ENCODE measurements around the gene SLC26A6. TPM values are rescaled to one million over a fixed set of nuclear protein-coding genes. Genes with fewer than 3 reads are reported as not detected.

SLC26A6 gene
- total and polyA plus RNA-seq, 2 of the 13 experiments (the other 11 are each of a cell fraction or from before 2014, with no cell fraction given) = 40.7 to 184 TPM

- TF ChIP-seq TARDBP (CRISPR knock-in tag; IDR thresholded peaks at IDR 0.05) (peak; percentile 93), ZNF468 (CRISPR knock-in tag; IDR thresholded peaks at IDR 0.05) (peak; percentile 100), JARID2 (CRISPR knock-in tag; IDR thresholded peaks at IDR 0.05; ENCODE audit: insufficient replicate concordance) (peak; percentile 100), ZBTB44 (CRISPR knock-in tag; IDR thresholded peaks at IDR 0.05) (peak; percentile 100), BRD4 (CRISPR knock-in tag; IDR thresholded peaks at IDR 0.05) (peak; percentile 96), RAD21 (CRISPR knock-in tag; IDR thresholded peaks at IDR 0.05) (peak; percentile 51), MBNL3 (CRISPR knock-in tag; conservative IDR thresholded peaks at IDR 0.05) (no peak), ZNF577 (CRISPR knock-in tag; IDR thresholded peaks at IDR 0.05; ENCODE audit: borderline replicate concordance, low read depth) (peak; percentile 99), ZNF609 (CRISPR knock-in tag; IDR thresholded peaks at IDR 0.05; ENCODE audit: borderline replicate concordance) (peak; percentile 91), ZNF574 (CRISPR knock-in tag; IDR thresholded peaks at IDR 0.05) (peak; percentile 98), ZBTB7A (CRISPR knock-in tag; IDR thresholded peaks at IDR 0.05) (peak; percentile 100), ZNF558 (CRISPR knock-in tag; IDR thresholded peaks at IDR 0.05; ENCODE audit: borderline replicate concordance) (peak; percentile 100)
These were observed 26.4 kb upstream of the SLC26A6 start (continued) for GRCh38 chr3:48661501-48662144.

Measured in HepG2 (cell line).